NCI-H1092 treated with DMSO at 0.1 percent for 48 hours (cell line): ENCODE measurements around the gene LRMDA.

Experiments used
- DNase-seq: peaks from one replicate; lab custom pipeline; 2025; lab: John Stamatoyannopoulos, UW

LRMDA gene

GRCh38 chr10:76305930-76306615 is 874.6 kb downstream of the LRMDA start:
- no peak for DNase-seq

DNA sequence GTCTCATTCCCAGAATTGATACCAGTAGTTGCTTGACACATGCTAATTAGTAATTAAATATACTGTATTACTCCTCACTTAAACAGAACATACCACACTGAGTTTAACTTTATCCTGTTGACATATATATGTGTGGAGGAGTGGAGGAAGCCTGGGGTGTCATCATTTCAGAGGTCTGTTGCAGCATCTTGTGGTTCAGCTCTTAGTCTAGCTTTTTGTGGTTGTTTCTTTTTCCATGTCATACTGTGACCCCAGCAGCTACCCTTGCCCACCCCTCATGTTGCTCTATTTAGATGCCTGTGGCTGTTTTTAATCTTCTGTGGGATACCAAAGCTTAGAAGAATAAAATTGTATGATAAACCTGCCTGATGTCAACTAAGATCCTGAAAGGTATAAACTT is 875.4 kb downstream of the LRMDA start:
- DNase-seq = no peak

- DNase-seq = no peak
Observed at GRCh38 chr10:76309070-76309469, 877.6 kb downstream of the LRMDA start.

DNA sequence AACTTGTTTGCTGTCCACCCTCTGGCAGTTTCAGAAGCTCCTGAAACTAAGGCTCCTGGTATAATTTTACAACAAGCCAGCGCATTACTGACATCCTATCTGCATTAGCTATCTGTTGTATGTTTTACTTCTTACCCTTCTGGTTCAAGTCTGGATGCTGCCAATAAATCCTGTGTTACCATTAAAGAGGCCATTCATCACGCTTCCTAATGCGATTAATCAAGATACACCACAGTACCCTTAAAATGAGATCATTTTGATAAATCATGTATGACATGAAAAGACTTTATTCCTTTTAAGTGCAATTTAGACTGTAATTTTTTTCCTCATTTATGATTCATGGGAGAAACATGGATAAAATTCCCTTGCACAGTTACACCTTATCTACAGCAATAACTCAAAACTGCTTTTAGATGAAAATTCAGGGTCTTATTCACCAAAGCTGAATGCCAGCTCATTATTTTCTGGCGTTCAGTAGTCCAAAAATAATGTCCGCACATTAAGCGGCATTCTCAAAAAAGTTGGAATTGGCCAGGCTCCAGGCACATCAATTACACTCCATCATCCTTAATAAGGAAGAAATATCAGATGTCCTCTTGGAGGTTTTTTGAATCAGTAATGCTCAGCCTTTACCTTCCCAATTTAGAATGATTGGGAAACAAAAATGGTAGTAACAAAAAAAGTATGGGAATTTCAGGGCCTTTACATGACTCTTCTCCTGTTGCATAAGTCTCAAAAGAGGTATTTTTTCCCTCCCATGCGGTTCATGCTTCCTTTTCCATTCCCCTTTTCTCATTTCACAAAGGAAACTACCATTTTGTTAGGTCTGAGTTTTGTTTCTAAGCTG is 878.5 kb downstream of the LRMDA start:
- no peak for DNase-seq

- no peak for DNase-seq
Observed at GRCh38 chr10:76310588-76311080, 879.2 kb downstream of the LRMDA start.

- DNase-seq = peak; percentile 25
Observed at GRCh38 chr10:76311752-76312636, 880.6 kb downstream of the LRMDA start.

- no peak for DNase-seq
Observed at GRCh38 chr10:76315240-76315639, 883.8 kb downstream of the LRMDA start.

- no peak for DNase-seq
Observed at GRCh38 chr10:76316234-76316633, 884.8 kb downstream of the LRMDA start.

- DNase-seq = no peak
Observed at GRCh38 chr10:76317078-76317477, 885.7 kb downstream of the LRMDA start.

GRCh38 chr10:76318211-76318610 is 886.8 kb downstream of the LRMDA start:
- no peak for DNase-seq

GRCh38 chr10:76319661-76320060 is 888.2 kb downstream of the LRMDA start:
- DNase-seq = no peak

GRCh38 chr10:76324283-76324682 is 892.9 kb downstream of the LRMDA start:
- peak; percentile 75 for DNase-seq

DNA sequence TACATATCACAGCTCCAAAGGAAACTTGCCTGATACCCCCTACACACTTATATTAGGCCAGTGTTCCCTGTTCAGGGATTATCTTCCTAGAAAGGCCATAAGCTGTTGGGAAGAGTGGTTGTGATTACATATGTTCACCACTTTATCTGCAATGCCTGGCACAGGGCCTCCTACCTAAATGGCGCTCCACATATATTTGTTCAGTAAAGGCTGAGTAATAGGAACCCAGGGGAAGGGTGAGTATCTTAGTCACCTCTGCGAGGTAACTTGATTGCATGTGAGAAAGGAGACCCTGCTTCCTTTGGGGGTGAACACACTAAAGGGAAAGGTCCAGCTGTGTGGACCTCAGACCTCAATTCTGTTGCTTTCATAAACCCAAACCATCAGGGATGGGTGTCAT is 896.0 kb downstream of the LRMDA start:
- DNase-seq = no peak

DNA sequence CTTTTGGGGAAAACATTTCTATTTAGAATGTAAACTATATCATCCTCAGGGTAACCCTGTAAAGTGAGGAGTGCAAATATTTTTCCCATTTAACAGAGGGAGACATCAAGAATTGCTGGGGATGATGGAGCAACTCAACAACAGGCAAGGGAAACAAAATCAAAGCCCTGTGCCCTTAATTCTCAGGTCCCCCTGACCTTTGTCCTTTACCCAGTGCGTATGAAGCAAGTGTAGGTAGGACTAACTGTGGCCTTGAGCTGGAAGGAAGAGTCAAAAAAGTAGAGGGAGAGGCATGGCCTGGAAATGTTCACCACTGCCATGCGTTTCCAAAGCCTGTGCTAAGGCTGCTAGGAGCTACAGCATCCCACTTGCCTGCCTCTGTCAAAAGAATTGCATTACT is 896.9 kb downstream of the LRMDA start:
- no peak for DNase-seq

- no peak for DNase-seq
Observed at GRCh38 chr10:76329891-76330575, 898.6 kb downstream of the LRMDA start.

- DNase-seq = no peak
Observed at GRCh38 chr10:76331742-76332141, 900.3 kb downstream of the LRMDA start.

DNA sequence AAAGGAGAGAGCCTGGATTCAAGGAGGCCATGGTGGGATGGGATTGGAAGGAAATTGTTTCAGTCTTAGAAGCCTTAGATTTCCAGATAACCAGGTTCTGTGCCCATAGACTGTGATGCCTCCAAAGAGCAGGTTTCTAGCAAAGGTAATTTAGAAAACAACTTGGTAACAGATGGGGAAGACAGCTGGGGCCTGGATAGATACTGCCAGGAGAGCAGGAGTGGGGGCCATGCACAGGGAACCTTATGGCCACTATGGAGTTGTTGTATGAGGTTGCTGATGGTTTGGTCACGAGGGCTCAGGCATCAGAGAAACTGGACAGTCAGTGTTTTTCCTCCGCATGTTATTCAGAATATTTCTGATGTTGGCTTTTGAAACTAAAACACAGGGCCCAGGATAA is 901.9 kb downstream of the LRMDA start:
- DNase-seq = no peak

DNA sequence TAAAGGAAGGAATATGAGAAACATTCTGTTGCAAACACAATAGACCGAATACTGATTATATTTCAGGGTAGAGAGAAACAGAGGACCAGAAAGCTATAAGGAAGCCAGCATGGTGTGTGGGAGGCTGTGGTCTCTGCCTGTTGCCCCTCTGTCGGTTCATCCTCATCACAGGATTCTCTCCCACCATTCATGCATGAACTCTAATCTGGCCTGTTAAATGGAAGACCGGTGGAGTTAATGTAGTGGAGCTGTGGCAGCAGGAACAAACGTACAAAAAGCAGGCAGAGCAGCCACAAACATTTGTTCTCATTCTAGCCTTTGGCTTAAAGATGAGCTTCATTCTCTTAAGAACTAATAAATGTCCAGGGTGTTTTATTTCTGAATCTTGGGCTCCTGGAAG is 902.4 kb downstream of the LRMDA start:
- DNase-seq = no peak

DNA sequence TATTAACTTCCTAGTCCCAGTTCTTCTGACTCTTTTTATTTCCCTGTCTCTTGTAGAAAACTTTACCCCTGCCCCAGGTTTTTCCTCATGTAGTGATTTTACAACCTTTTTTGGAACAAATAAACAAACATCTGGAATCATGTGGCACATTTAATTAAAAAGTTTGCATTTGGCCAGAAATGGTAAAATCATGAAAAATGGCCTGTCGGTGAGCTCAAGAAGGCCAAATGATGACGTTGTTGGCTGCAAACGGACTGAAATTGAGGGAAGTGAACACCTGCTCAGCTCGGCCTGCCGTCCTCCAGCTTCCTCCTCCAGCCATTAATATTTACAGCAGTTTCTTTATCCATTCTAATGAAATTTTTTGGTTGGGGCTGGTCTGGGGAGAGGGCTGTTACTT is 902.8 kb downstream of the LRMDA start:
- DNase-seq = no peak

- no peak for DNase-seq
Observed at GRCh38 chr10:76336213-76336963, 905.0 kb downstream of the LRMDA start.

DNA sequence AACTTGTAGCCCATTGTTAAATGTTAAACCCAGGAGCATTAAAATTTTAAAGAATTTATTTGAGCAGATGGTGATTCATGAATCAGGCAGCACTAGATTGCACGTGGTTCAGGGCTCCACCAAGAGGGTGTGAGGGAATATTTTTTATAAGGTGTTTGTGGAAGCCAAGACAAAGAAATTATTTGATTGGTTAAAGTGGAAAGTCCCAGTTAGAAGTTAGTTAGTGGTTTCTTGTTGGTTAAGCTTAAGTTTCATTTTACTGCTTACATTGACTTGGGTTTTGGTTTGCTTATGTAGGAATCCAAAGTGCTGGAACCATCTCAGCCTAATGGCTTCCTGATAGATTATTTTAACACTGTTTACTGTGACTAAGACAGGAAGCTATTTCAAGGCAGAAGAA is 906.2 kb downstream of the LRMDA start:
- no peak for DNase-seq
